ENCODE results near the gene OR2A7. TPM values are rescaled to one million over a fixed set of nuclear protein-coding genes. Genes with fewer than 3 reads are reported as not detected.
"Not testable (repeated sequence)": the region's sequence is repeated elsewhere in the genome, so short reads cannot be mapped to it uniquely, and the experiment has no call there.

Gene OR2A7
- total RNA-seq, 1 donor from 2014 or later, result 10.8 TPM

GRCh38 chr7:144255471-144255897 is 9.1 kb downstream of the OR2A7 start:
- DNase-seq (ENCODE audit: low spot score), result no peak

GRCh38 chr7:144252307-144252706 is 12.3 kb downstream of the OR2A7 start:
- DNase-seq (ENCODE audit: low spot score), result not testable (repeated sequence)

GRCh38 chr7:144247674-144248330 is 16.8 kb downstream of the OR2A7 start:
- DNase-seq (ENCODE audit: low spot score), result not testable (repeated sequence)

- DNase-seq (ENCODE audit: low spot score), result not testable (repeated sequence)
Observed at GRCh38 chr7:144246967-144247366, 17.6 kb downstream of the OR2A7 start.

GRCh38 chr7:144245372-144245771 is 19.2 kb downstream of the OR2A7 start:
- DNase-seq (ENCODE audit: low spot score), result not testable (repeated sequence)

GRCh38 chr7:144239365-144239764 is 25.2 kb downstream of the OR2A7 start, which contains the start of gene OR2A42:
TSS of gene OR2A42 (minus strand) at chr7:144239605. CDS start at chr7:144232843, 6,762 bp downstream.
- DNase-seq (ENCODE audit: low spot score), result not testable (repeated sequence)

- not testable (repeated sequence) for DNase-seq (ENCODE audit: low spot score)
Observed at GRCh38 chr7:144238530-144239082, 26.0 kb downstream of the OR2A7 start.

GRCh38 chr7:144233039-144233438 is 31.6 kb downstream of the OR2A7 start:
- not testable (repeated sequence) for DNase-seq (ENCODE audit: low spot score)

- not testable (repeated sequence) for DNase-seq (ENCODE audit: low spot score)
Observed at GRCh38 chr7:144231027-144231426, 33.6 kb downstream of the OR2A7 start.

- DNase-seq (ENCODE audit: low spot score), result not testable (repeated sequence)
Observed at GRCh38 chr7:144228810-144229209, 35.8 kb downstream of the OR2A7 start.

- not testable (repeated sequence) for DNase-seq (ENCODE audit: low spot score)
Observed at GRCh38 chr7:144226866-144227265, 37.7 kb downstream of the OR2A7 start.

- DNase-seq (ENCODE audit: low spot score), result not testable (repeated sequence)
Observed at GRCh38 chr7:144223675-144224074, 40.9 kb downstream of the OR2A7 start.

GRCh38 chr7:144220531-144220930 is 44.1 kb downstream of the OR2A7 start:
- DNase-seq (ENCODE audit: low spot score), result not testable (repeated sequence)

GRCh38 chr7:144219149-144219548 is 45.4 kb downstream of the OR2A7 start:
- DNase-seq (ENCODE audit: low spot score), result not testable (repeated sequence)

GRCh38 chr7:144218581-144218980 is 46.0 kb downstream of the OR2A7 start:
- DNase-seq (ENCODE audit: low spot score), result not testable (repeated sequence)

- not testable (repeated sequence) for DNase-seq (ENCODE audit: low spot score)
Observed at GRCh38 chr7:144217200-144217599, 47.4 kb downstream of the OR2A7 start.

Other genes starting within 250 kb of the OR2A7 start
- not detected for gene OR2A5, start 215.8 kb downstream of the OR2A7 start, total RNA-seq
- not detected for gene OR2A25, start 195.0 kb downstream of the OR2A7 start, total RNA-seq
- gene OR2A12, start 178.5 kb downstream of the OR2A7 start, total RNA-seq, result not detected
- not detected for gene OR2A2, start 155.2 kb downstream of the OR2A7 start, total RNA-seq
- not detected for gene OR2A14, start 141.6 kb downstream of the OR2A7 start, total RNA-seq
- gene CTAGE4, start 81.3 kb downstream of the OR2A7 start, total RNA-seq, result 4.0 TPM
- 9.7 TPM for gene ARHGEF35, start 69.0 kb downstream of the OR2A7 start, total RNA-seq
- gene OR2A42, start 25.2 kb downstream of the OR2A7 start, total RNA-seq, result 0.08 TPM
- gene CTAGE8, start 4.5 kb upstream of the OR2A7 start, total RNA-seq, result 3.2 TPM
- gene OR2A1, start 47.6 kb upstream of the OR2A7 start, total RNA-seq, result not detected
- gene ARHGEF5, start 90.6 kb upstream of the OR2A7 start, total RNA-seq, result 27.3 TPM
- not detected for gene NOBOX, start 138.9 kb upstream of the OR2A7 start, total RNA-seq